Hepatocyte (in vitro differentiated cells): ENCODE results near the gene TGFB1.

ENCODE experiments used
- EZH2 ChIP-seq: fragments of 200-600 bp; sonication (generic); IDR thresholded peaks from 2 replicates; pipeline ENCODE4 v1.6.1; 2016; ENCODE audit warnings: antibody characterized with exemption, mild to moderate bottlenecking, borderline replicate concordance
- EZH2phosphoT487 ChIP-seq: fragments of 200-600 bp; sonication (generic); IDR thresholded peaks from one replicate; pipeline ENCODE4 v1.6.1; 2018; ENCODE audit warnings: antibody characterized with exemption, mild to moderate bottlenecking, low read depth, moderate library complexity; ENCODE audit not compliant: unreplicated experiment, severe bottlenecking
- TF ChIP-seq, protein P1 (sequence below): fragments of 200-600 bp; sonication (generic); IDR thresholded peaks from 2 replicates; pipeline ENCODE4 v1.5.1; 2016; ENCODE audit warnings: antibody characterized with exemption, mild to moderate bottlenecking; ENCODE audit not compliant: poor library complexity

DNA sequence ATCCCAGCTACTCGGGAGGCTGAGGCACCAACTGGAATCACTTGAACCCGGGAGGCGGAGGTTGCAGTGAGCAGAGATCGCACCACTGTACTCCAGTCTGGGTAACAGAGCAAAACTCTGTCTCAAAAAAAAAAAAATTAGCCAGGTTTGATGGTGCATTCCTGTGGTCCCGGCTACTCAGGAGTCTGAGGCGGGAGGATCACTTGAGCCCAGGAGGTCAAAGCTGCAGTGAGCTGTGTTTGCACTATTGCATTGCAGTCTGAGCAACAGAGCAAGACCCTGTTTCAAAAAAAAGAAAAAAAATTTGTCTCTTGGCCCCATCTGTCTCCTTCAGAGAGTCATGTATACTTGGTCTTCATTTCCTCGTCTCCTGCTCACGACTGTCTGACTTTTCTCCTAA, 42.1 kb downstream of the TGFB1 start:
- TF ChIP-seq, protein P1, sequence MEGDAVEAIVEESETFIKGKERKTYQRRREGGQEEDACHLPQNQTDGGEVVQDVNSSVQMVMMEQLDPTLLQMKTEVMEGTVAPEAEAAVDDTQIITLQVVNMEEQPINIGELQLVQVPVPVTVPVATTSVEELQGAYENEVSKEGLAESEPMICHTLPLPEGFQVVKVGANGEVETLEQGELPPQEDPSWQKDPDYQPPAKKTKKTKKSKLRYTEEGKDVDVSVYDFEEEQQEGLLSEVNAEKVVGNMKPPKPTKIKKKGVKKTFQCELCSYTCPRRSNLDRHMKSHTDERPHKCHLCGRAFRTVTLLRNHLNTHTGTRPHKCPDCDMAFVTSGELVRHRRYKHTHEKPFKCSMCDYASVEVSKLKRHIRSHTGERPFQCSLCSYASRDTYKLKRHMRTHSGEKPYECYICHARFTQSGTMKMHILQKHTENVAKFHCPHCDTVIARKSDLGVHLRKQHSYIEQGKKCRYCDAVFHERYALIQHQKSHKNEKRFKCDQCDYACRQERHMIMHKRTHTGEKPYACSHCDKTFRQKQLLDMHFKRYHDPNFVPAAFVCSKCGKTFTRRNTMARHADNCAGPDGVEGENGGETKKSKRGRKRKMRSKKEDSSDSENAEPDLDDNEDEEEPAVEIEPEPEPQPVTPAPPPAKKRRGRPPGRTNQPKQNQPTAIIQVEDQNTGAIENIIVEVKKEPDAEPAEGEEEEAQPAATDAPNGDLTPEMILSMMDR, result no peak
- no peak for TF ChIP-seq EZH2
- no peak for TF ChIP-seq EZH2phosphoT487
